K562 (cell line): ENCODE results near the gene VSNL1.

Experiments used
- BRCA1 ChIP-seq, 2 experiments: fragments of 450-650 bp in 1 of 2; sonication (generic) in 1 of 2; formaldehyde crosslinking in 1 of 2; IDR thresholded peaks; 2 replicates each; pipeline versions ENCODE4 v1.5.0 to v1.6.1; 2017 to 2020; ENCODE audit warnings: mild to moderate bottlenecking in 1 of 2, missing genetic modification reagents in 1 of 2
- FOXM1 ChIP-seq, 2 experiments: fragments of 450-650 bp in 1 of 2; sonication (generic) in 1 of 2; formaldehyde crosslinking in 1 of 2; IDR thresholded peaks; 2 replicates each; pipeline versions ENCODE4 v1.6.1 to v1.9.0; 2017 to 2022; ENCODE audit warnings: low read depth in 2 of 2, mild to moderate bottlenecking in 2 of 2, missing genetic modification reagents in 1 of 2, moderate library complexity in 1 of 2
- JUN ChIP-seq, 2 experiments: sonication (generic) in 1 of 2; formaldehyde crosslinking in 1 of 2; IDR thresholded peaks; 2 replicates each; pipeline versions ENCODE4 v1.6.1 to v1.8.0; 2012 to 2022; ENCODE audit warnings: borderline replicate concordance in 2 of 2, mild to moderate bottlenecking in 2 of 2, improper control_type of control experiment in 1 of 2, low read depth in 1 of 2, low read length in 1 of 2, missing genetic modification reagents in 1 of 2
- MAZ ChIP-seq, 2 experiments: fragments of 450-650 bp in 1 of 2; sonication (generic) in 1 of 2; formaldehyde crosslinking; IDR thresholded peaks in 1 of 2; conservative IDR thresholded peaks in 1 of 2; 2 replicates each; pipeline versions ENCODE4 v1.4.0 to v1.5.0; 2020; ENCODE audit warnings: mild to moderate bottlenecking in 1 of 2, missing genetic modification reagents in 1 of 2
- SETDB1 ChIP-seq: IDR thresholded peaks from one replicate; pipeline ENCODE4 v1.6.1; 2012; ENCODE audit warnings: low read length, control low read depth, inconsistent platforms
- TEAD2 ChIP-seq: fragments of 450-650 bp; IDR thresholded peaks from 2 replicates; pipeline ENCODE4 v1.6.1; 2016; ENCODE audit warnings: missing genetic modification characterization, control low read depth, missing compliant biosample characterization
- ZBTB8A ChIP-seq: fragments of 450-650 bp; IDR thresholded peaks from 2 replicates; pipeline ENCODE4 v1.6.1; 2018; ENCODE audit warnings: mild to moderate bottlenecking, moderate library complexity; ENCODE audit not compliant: partially characterized antibody
- ZNF277 ChIP-seq: fragments of 250-450 bp; sonication (Bioruptor Pico); IDR thresholded peaks from 2 replicates; pipeline ENCODE4 v1.8.0; 2022; ENCODE audit warnings: inconsistent platforms, mild to moderate bottlenecking, moderate library complexity, borderline replicate concordance

GRCh38 chr2:17689010-17689409 is 148.5 kb downstream of the VSNL1 start:
- TF ChIP-seq FOXM1 (IDR thresholded peaks at IDR 0.05; ENCODE audit: low read depth) (no peak), FOXM1 (CRISPR knock-in tag; IDR thresholded peaks at IDR 0.05; ENCODE audit: low read depth) (no peak), BRCA1 (IDR thresholded peaks at IDR 0.05) (no peak), BRCA1 (CRISPR knock-in tag; IDR thresholded peaks at IDR 0.05) (no peak), SETDB1 (no peak), TEAD2 (no peak), ZNF277 (CRISPR knock-in tag) (no peak), ZBTB8A (no peak), MAZ (CRISPR knock-in tag; conservative IDR thresholded peaks at IDR 0.05 in 1 of 2, IDR thresholded peaks at IDR 0.05 in 1 of 2) (no peak), JUN (IDR thresholded peaks at IDR 0.05; ENCODE audit: borderline replicate concordance, low read depth, low read length) (no peak), JUN (CRISPR knock-in tag; IDR thresholded peaks at IDR 0.05; ENCODE audit: borderline replicate concordance) (no peak)
